Fibroblast of lung (primary cell): Measurements from ENCODE around the gene MTFR2. TPM values are rescaled to one million over a fixed set of nuclear protein-coding genes. Genes with fewer than 3 reads are reported as not detected.

ENCODE experiments used
- DNase-seq, 2 donors: peaks; one replicate each; pipeline versions ENCODE4 v3.0.0 to v3.0.0-alpha.2; 2010; ENCODE audit warnings: low read depth in 2 of 2
- H2AFZ ChIP-seq: 2 replicates; pipeline ENCODE4 v1.5.1; 2012; ENCODE audit warnings: low read length, control low read depth, inconsistent platforms
- H3K27ac ChIP-seq: 2 replicates; pipeline ENCODE4 v1.5.1; 2011; ENCODE audit warnings: low read length, control low read depth; ENCODE audit not compliant: insufficient read depth
- H3K27me3 ChIP-seq: 2 replicates; pipeline ENCODE4 v1.5.1; 2011; ENCODE audit warnings: mild to moderate bottlenecking, low read length; ENCODE audit not compliant: control insufficient read depth, insufficient read depth
- H3K36me3 ChIP-seq: 2 replicates; pipeline ENCODE4 v1.5.1; 2011; ENCODE audit warnings: low read length; ENCODE audit not compliant: control insufficient read depth, insufficient read depth
- H3K4me1 ChIP-seq: 2 replicates; pipeline ENCODE4 v1.5.1; 2011; ENCODE audit warnings: low read length; ENCODE audit not compliant: control insufficient read depth, insufficient read depth; ENCODE audit errors: extremely low read depth
- H3K4me2 ChIP-seq: 2 replicates; pipeline ENCODE4 v1.5.1; 2011; ENCODE audit warnings: low read length, control low read depth; ENCODE audit not compliant: insufficient read depth; ENCODE audit errors: extremely low read depth
- H3K4me3 ChIP-seq, 4 experiments: fragments of 200-600 bp in 1 of 4; sonication (generic) in 1 of 4; replicated peaks in 1 of 4; 2 replicates each; pipeline ENCODE4 v1.5.1; 2011 to 2016; ENCODE audit warnings: low read length in 4 of 4, low read depth in 3 of 4, mild to moderate bottlenecking in 3 of 4, control low read depth in 2 of 4, inconsistent platforms in 1 of 4, mixed read lengths in 1 of 4; ENCODE audit not compliant: insufficient read depth in 1 of 4; ENCODE audit errors: control extremely low read depth in 1 of 4
- H3K79me2 ChIP-seq: 2 replicates; pipeline ENCODE4 v1.5.1; 2012; ENCODE audit warnings: mild to moderate bottlenecking, low read length, inconsistent platforms; ENCODE audit not compliant: control insufficient read depth, insufficient read depth
- H3K9ac ChIP-seq: 2 replicates; pipeline ENCODE4 v1.5.1; 2011; ENCODE audit warnings: mild to moderate bottlenecking, low read length, control low read depth; ENCODE audit not compliant: insufficient read depth
- H3K9me3 ChIP-seq: 2 replicates; pipeline ENCODE4 v1.5.1; 2012; ENCODE audit warnings: low read depth, low read length; ENCODE audit not compliant: control insufficient read depth, insufficient read depth
- H4K20me1 ChIP-seq: 2 replicates; pipeline ENCODE4 v1.5.1; 2011; ENCODE audit warnings: low read length; ENCODE audit not compliant: control insufficient read depth, insufficient read depth; ENCODE audit errors: extremely low read depth
- CTCF ChIP-seq, 2 donors: IDR thresholded peaks in 1 of 2; conservative IDR thresholded peaks in 1 of 2; 1 replicate in 1 of 2; 2 replicates in 1 of 2; pipeline ENCODE4 v1.5.1; 2011 to 2012; ENCODE audit warnings: low read length in 2 of 2, control low read depth in 1 of 2, inconsistent platforms in 1 of 2, low read depth in 1 of 2, mild to moderate bottlenecking in 1 of 2
- EZH2 ChIP-seq: IDR thresholded peaks from 2 replicates; pipeline ENCODE4 v1.5.1; 2012; ENCODE audit warnings: low read length, control low read depth, mild to moderate bottlenecking; ENCODE audit errors: missing control alignments
- polyA plus RNA-seq, 2 donors: library from polyadenylated mRNA; depleted of rRNA in 1 of 2; stranded (reverse) in 1 of 2; unstranded in 1 of 2; fragments of >200 nt; gene quantifications; 2 replicates each; pipeline ENCODE4 v1.2.1, GENCODE V29; 2011 to 2012; ENCODE audit warnings: missing spikeins in 1 of 2
- total RNA-seq: library from RNA; depleted of rRNA; stranded (reverse); fragments of >200 nt; gene quantifications from 2 replicates; pipeline ENCODE4 v1.2.1, GENCODE V29; 2014

The MTFR2 gene
- total and polyA plus RNA-seq, 2 donors (not counting 1 experiment from before 2014, with no cell fraction given): 0.83 to 3.3 TPM

- Histone ChIP-seq H3K27ac (no peak overlapping the region), H3K9me3 (no peaks in the 10 kb centered on the region), H3K27me3 (no peaks in the 10 kb centered on the region), H2AFZ (no peak overlapping the region), H3K4me1 (no peaks in the 10 kb centered on the region), H4K20me1 (no peaks in the 10 kb centered on the region), H3K36me3 (no peaks in the 10 kb centered on the region), H3K79me2 (no peaks in the 10 kb centered on the region), H3K9ac (no peak overlapping the region), H3K4me3 (no peak overlapping the region), H3K4me2 (no peak overlapping the region)
- no peak for TF ChIP-seq EZH2
- TF ChIP-seq CTCF (conservative IDR thresholded peaks at IDR 0.05 in 1 of 2, IDR thresholded peaks at IDR 0.05 in 1 of 2; ENCODE audit: low read depth in 1 of 2, low read length in 2 of 2): no peak
- peak in 1 of 2 donors; percentile 61 for DNase-seq
Measured at GRCh38 chr6:136212608-136213007, 37.5 kb downstream of the MTFR2 start.

- Histone ChIP-seq H3K36me3 (no peaks in the 10 kb centered on the region), H3K9ac (no peak overlapping the region), H3K4me2 (no peak overlapping the region), H2AFZ (no peak overlapping the region), H3K4me3 (no peak overlapping the region), H3K27ac (no peak overlapping the region), H3K9me3 (no peaks in the 10 kb centered on the region), H3K27me3 (no peaks in the 10 kb centered on the region), H4K20me1 (no peaks in the 10 kb centered on the region), H3K4me1 (no peaks in the 10 kb centered on the region), H3K79me2 (no peaks in the 10 kb centered on the region)
- DNase-seq: no peak
- TF ChIP-seq CTCF (conservative IDR thresholded peaks at IDR 0.05 in 1 of 2, IDR thresholded peaks at IDR 0.05 in 1 of 2; ENCODE audit: low read depth in 1 of 2, low read length in 2 of 2): no peak
- TF ChIP-seq EZH2: no peak
Measured at GRCh38 chr6:136210398-136211165, 39.5 kb downstream of the MTFR2 start.

- TF ChIP-seq CTCF (conservative IDR thresholded peaks at IDR 0.05 in 1 of 2, IDR thresholded peaks at IDR 0.05 in 1 of 2; ENCODE audit: low read depth in 1 of 2, low read length in 2 of 2): no peak
- TF ChIP-seq EZH2: no peak
- Histone ChIP-seq H3K36me3 (no peaks in the 10 kb centered on the region), H3K27ac (no peak overlapping the region), H3K4me1 (no peaks in the 10 kb centered on the region), H3K79me2 (no peaks in the 10 kb centered on the region), H2AFZ (no peak overlapping the region), H3K4me2 (no peak overlapping the region), H3K9ac (no peak overlapping the region), H3K9me3 (no peaks in the 10 kb centered on the region), H4K20me1 (no peaks in the 10 kb centered on the region), H3K4me3 (no peak overlapping the region), H3K27me3 (no peaks in the 10 kb centered on the region)
- DNase-seq: no peak
Measured at GRCh38 chr6:136209496-136209895, 40.6 kb downstream of the MTFR2 start.
